Heart right ventricle (tissue), 16 donors: ENCODE results near the gene ABCC4. TPM values are rescaled to one million over a fixed set of nuclear protein-coding genes. Genes with fewer than 3 reads are reported as not detected.

Experiments
- ATAC-seq, 8 donors: fragments of 200-7000 bp; cut with Tn5 transposase; one replicate each; pipeline ENCODE4 v1.9.1; 2020; ENCODE audit warnings: mild to moderate bottlenecking in 8 of 8, moderate library complexity in 8 of 8, moderate number of reproducible peaks in 1 of 8
- DNase-seq, 2 donors: peaks; one replicate each; pipeline ENCODE4 v3.0.0-alpha.2; 2020
- H3K27ac ChIP-seq, 10 donors: fragments of 200-600 bp; sonication (generic) in 2 of 10; one replicate each; pipeline versions ENCODE4 v1.5.0 to v1.8.0; 2020 to 2022; ENCODE audit warnings: mild to moderate bottlenecking in 3 of 10
- H3K27me3 ChIP-seq, 7 donors: fragments of 200-600 bp; one replicate each; pipeline ENCODE4 v1.8.0; 2021 to 2022; ENCODE audit warnings: mild to moderate bottlenecking in 2 of 7
- H3K36me3 ChIP-seq, 9 donors: fragments of 200-600 bp; sonication (generic) in 1 of 9; one replicate each; pipeline versions ENCODE4 v1.5.0 to v1.8.0; 2020 to 2022; ENCODE audit warnings: mild to moderate bottlenecking in 2 of 9
- H3K4me1 ChIP-seq, 9 donors: fragments of 200-600 bp; sonication (generic) in 1 of 9; one replicate each; pipeline versions ENCODE4 v1.5.0 to v1.8.0; 2020 to 2022; ENCODE audit warnings: mild to moderate bottlenecking in 4 of 9
- H3K4me3 ChIP-seq, 10 donors: fragments of 200-600 bp; sonication (generic) in 2 of 10; one replicate each; pipeline versions ENCODE4 v1.5.0 to v1.8.0; 2020 to 2022; ENCODE audit warnings: mild to moderate bottlenecking in 7 of 10, moderate library complexity in 2 of 10
- H3K9me3 ChIP-seq, 11 donors: fragments of 200-600 bp in 10 of 11; sonication (generic) in 2 of 11; one replicate each; pipeline versions ENCODE4 v1.5.0 to v1.8.0; 2013 to 2022; ENCODE audit warnings: mild to moderate bottlenecking in 2 of 11, control low read depth in 1 of 11, moderate library complexity in 1 of 11
- WGBS, 2 donors: extraction: QIAGEN DNeasy Blood & Tissue Kit; methylation state at CpG; one replicate each; pipeline ENCODE4 v1.1.7; 2013; ENCODE audit warnings: inconsistent platforms in 1 of 2; 5-methylcytosine and 5-hydroxymethylcytosine counted together
- intact Hi-C, 10 donors: fragments of 100-400 bp; cut with DNase I; formaldehyde crosslinking; loops; one replicate each; pipeline versions ENCODE4 v1.11.1 to v1.14.2; 2022
- polyA plus RNA-seq, 2 donors: library from polyadenylated mRNA; stranded (reverse); fragments of 200-250 nt; gene quantifications; one replicate each; pipeline ENCODE4 v1.2.3, GENCODE V29; 2013
- total RNA-seq, 10 donors: library from RNA; stranded (reverse); fragmentation: NEBNext Ultra II Directional in 3 of 10; extraction: Animal tissue kit (Norgen Biotek cat#: 25700) in 3 of 10; gene quantifications; one replicate each; pipeline versions ENCODE4 v1.2.1 to v1.2.4, GENCODE V29; 2021 to 2023
- TF ChIP-seq, protein P1 (sequence below), 9 donors: fragments of 200-600 bp; sonication (generic) in 2 of 9; IDR thresholded peaks; one replicate each; pipeline versions ENCODE4 v1.5.0 to v1.8.0; 2021 to 2022; ENCODE audit warnings: antibody characterized with exemption in 9 of 9, mild to moderate bottlenecking in 5 of 9, moderate library complexity in 1 of 9
- donor health status: Arrhythmogenic right ventricular cardiomyopathy.
- donor health status: ischemic (EF 13 %, LVEDD 7.1; RV severe dilation, severe dysfunction).
- donor health status: healthy with polysubstance abuse.
- donor health status: DM: no; HTN: yes; CAD: no.
- donor health status: DM: no; HTN: no; CAD: no.
- donor health status: ischemic (EF 25% LVEDD 6.9; RV normal size, moderate dysfunction).
- donor health status: ischemic (EF 25% LVEDD 5.7; RV mildly dilated, moderate dysfunction).
- donor health status: healthy.
- donor health status: DM: yes; HTN: yes; CAD: no.
- donor health status: Ischemic cardiomyopathy.
- donor health status: ischemic (EF 35%, LVEDD 5.7; RV mildly dilated, moderate dysfunction).
- donor health status: nonischemic (EF 11% LVEDD 7.7; RV severe dilation, severe dysfunction).
- donor health status: DM: yes; HTN: yes; CAD: no.
- donor health status: PGD.
- donor health status: ischemic (EF 29% LVEDD 5.4; RV normal size, mild dysfunction).
- donor health status: nonischemic (EF 23%, LVEDD 6.1; RV moderate dilation, normal function).

ABCC4 gene
- total and polyA plus RNA-seq, 12 donors = 1.1 to 6.7 (median 3.9) TPM

DNA sequence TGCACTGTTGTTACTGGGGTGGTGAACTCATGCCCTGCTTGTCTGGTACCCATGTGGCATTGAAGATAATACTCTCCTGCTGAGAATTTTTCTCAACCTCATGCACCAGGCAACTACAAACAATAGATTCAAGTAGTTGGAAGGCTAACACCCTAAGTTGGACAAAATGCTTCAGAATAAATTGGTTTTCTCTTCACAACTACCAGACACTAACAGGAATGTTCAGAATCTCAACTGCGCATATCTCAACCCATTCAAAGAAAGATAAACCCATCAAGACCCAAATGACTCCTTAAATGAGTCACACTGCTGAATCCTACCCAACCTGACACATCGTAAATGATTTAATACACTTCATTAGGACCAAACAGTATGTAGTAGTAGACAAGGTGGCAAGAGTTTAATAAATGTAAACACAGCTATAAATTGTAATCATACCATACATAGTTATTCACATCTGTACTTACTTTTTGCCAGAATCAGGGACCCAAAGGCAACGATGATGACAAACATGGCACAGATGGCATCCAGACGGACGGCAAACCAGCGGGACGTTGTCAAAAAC, 227.4 kb downstream of the ABCC4 start:
- intact Hi-C loops = no loop called here
- DNase-seq (no peak), ATAC-seq (no peak)
- H3K4me3 ChIP-seq = no peak overlapping the region
- peaks cover 0 to 48% (median 0%) of the 10 kb centered on the region in 9 donors for H3K36me3 ChIP-seq
- H3K27ac ChIP-seq = no peak overlapping the region
- no peaks in the 10 kb centered on the region for H3K9me3 ChIP-seq
- 96% methylated on average over 7 of the region's 7 CpGs for WGBS, 2 donors
- no peaks in the 10 kb centered on the region for H3K4me1 ChIP-seq
- TF ChIP-seq, protein P1, sequence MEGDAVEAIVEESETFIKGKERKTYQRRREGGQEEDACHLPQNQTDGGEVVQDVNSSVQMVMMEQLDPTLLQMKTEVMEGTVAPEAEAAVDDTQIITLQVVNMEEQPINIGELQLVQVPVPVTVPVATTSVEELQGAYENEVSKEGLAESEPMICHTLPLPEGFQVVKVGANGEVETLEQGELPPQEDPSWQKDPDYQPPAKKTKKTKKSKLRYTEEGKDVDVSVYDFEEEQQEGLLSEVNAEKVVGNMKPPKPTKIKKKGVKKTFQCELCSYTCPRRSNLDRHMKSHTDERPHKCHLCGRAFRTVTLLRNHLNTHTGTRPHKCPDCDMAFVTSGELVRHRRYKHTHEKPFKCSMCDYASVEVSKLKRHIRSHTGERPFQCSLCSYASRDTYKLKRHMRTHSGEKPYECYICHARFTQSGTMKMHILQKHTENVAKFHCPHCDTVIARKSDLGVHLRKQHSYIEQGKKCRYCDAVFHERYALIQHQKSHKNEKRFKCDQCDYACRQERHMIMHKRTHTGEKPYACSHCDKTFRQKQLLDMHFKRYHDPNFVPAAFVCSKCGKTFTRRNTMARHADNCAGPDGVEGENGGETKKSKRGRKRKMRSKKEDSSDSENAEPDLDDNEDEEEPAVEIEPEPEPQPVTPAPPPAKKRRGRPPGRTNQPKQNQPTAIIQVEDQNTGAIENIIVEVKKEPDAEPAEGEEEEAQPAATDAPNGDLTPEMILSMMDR (IDR thresholded peaks at IDR 0.05) = no peak
- no peaks in the 10 kb centered on the region for H3K27me3 ChIP-seq

- intact Hi-C loops = no loop called here
- Histone ChIP-seq H3K9me3 (no peaks in the 10 kb centered on the region), H3K27ac (no peak overlapping the region), H3K36me3 (peaks cover 0 to 36% (median 0%) of the 10 kb centered on the region in 9 donors), H3K4me3 (no peak overlapping the region), H3K27me3 (no peaks in the 10 kb centered on the region), H3K4me1 (no peaks in the 10 kb centered on the region)
- ATAC-seq = no peak
- DNase-seq = no peak
- WGBS, 2 donors = 72 to 83% methylated on average over 3 of the region's 3 CpGs
- TF ChIP-seq, protein P1 (IDR thresholded peaks at IDR 0.05) = no peak
Measured at GRCh38 chr13:95067303-95067702, 233.9 kb downstream of the ABCC4 start.

DNA sequence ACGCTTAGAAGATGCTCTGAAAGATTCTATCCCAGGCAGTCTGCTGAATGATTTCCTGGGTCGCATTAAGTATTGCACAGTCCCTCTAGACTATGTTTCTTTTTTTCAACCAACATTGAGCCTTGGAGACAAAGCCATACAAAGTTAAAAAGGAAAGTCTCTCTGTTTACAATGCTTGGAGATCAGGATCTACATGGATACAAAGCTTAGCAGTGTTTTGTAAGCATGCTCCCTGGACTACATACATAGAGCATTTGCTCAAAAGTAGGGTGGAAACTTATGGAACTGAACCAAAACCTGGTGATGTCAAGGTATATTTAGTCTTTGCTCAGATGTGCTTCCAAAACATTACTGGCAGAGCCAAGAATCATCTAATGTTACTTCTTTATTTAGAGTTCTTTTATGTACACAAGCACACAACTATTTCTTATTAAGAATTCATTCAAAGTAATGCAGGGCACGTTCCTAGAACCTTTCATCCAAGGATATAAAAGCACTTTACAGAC, 241.2 kb downstream of the ABCC4 start:
- intact Hi-C loops = no loop called here
- 82 to 87% methylated on average over 3 of the region's 3 CpGs for WGBS, 2 donors
- TF ChIP-seq, protein P1 (IDR thresholded peaks at IDR 0.05) = no peak
- Histone ChIP-seq H3K27me3 (no peaks in the 10 kb centered on the region), H3K9me3 (no peaks in the 10 kb centered on the region), H3K4me3 (no peak overlapping the region), H3K4me1 (no peaks in the 10 kb centered on the region), H3K36me3 (peaks cover 0 to 7% (median 0%) of the 10 kb centered on the region in 9 donors), H3K27ac (no peak overlapping the region)
- no peak for DNase-seq
- no peak for ATAC-seq

GRCh38 chr13:95059306-95059705, 241.9 kb downstream of the ABCC4 start:
- WGBS, 2 donors = 47 to 60% methylated on average over 8 of the region's 8 CpGs
- intact Hi-C loops = no loop called here
- Histone ChIP-seq H3K4me3 (no peak overlapping the region), H3K27ac (no peak overlapping the region), H3K36me3 (peaks cover 0 to 7% (median 0%) of the 10 kb centered on the region in 9 donors), H3K4me1 (no peaks in the 10 kb centered on the region), H3K9me3 (no peaks in the 10 kb centered on the region), H3K27me3 (no peaks in the 10 kb centered on the region)
- ATAC-seq (no peak), DNase-seq (no peak)
- TF ChIP-seq, protein P1 (IDR thresholded peaks at IDR 0.05) = no peak
